GM06990 (cell line): ENCODE data around the gene FBXO42.

Experiments used
- DNase-seq: peaks from one replicate; pipeline ENCODE4 v3.0.0-alpha.2; 2011; ENCODE audit not compliant: insufficient read length; ENCODE audit errors: extremely low read depth
- H3K27me3 ChIP-seq: replicated peaks from 2 replicates; pipeline ENCODE4 v1.6.0; 2011; ENCODE audit warnings: low read length; ENCODE audit not compliant: control insufficient read depth, insufficient read depth
- H3K36me3 ChIP-seq: 2 replicates; pipeline ENCODE4 v1.5.1; 2011; ENCODE audit warnings: low read length; ENCODE audit not compliant: control insufficient read depth, insufficient read depth
- H3K4me3 ChIP-seq: replicated peaks from 2 replicates; pipeline ENCODE4 v1.5.1; 2011; ENCODE audit warnings: low read depth, mild to moderate bottlenecking, control low read depth, low read length
- CTCF ChIP-seq: IDR thresholded peaks from 2 replicates; pipeline ENCODE4 v1.5.1; 2011; ENCODE audit warnings: low read length, control low read depth, mild to moderate bottlenecking, inconsistent platforms; ENCODE audit not compliant: insufficient read depth, poor library complexity, severe bottlenecking

The FBXO42 gene

GRCh38 chr1:16244650-16245285, 107.5 kb downstream of the FBXO42 start:
- no peak for TF ChIP-seq CTCF
- Histone ChIP-seq H3K36me3 (peaks cover 3% of the 10 kb centered on the region), H3K4me3 (no peak overlapping the region), H3K27me3 (no peaks in the 10 kb centered on the region)
- DNase-seq = no peak

GRCh38 chr1:16243936-16244649, 108.2 kb downstream of the FBXO42 start:
- H3K27me3 ChIP-seq = no peaks in the 10 kb centered on the region
- no peak overlapping the region for H3K4me3 ChIP-seq
- DNase-seq = no peak
- peaks cover 3% of the 10 kb centered on the region for H3K36me3 ChIP-seq
- peak; percentile 88 for TF ChIP-seq CTCF

GRCh38 chr1:16243215-16243610, 109.1 kb downstream of the FBXO42 start:
- peaks cover 3% of the 10 kb centered on the region for H3K36me3 ChIP-seq

GRCh38 chr1:16242556-16243214, 109.6 kb downstream of the FBXO42 start:
- no peak for TF ChIP-seq CTCF
- no peaks in the 10 kb centered on the region for H3K27me3 ChIP-seq
- no peak overlapping the region for H3K4me3 ChIP-seq
- H3K36me3 ChIP-seq = peaks cover 3% of the 10 kb centered on the region
- no peak for DNase-seq

More at GRCh38 chr1:16243215-16243610, 109.1 kb downstream of the FBXO42 start:
- no peaks in the 10 kb centered on the region for H3K27me3 ChIP-seq
- H3K4me3 ChIP-seq = no peak overlapping the region
- TF ChIP-seq CTCF = no peak
- no peak for DNase-seq

- Histone ChIP-seq H3K36me3 (no peaks in the 10 kb centered on the region; the same call in 1 of the 2 replicates), H3K27me3 (no peaks in the 10 kb centered on the region), H3K4me3 (no peak overlapping the region)
- no peak for DNase-seq
- no peak for TF ChIP-seq CTCF
These were observed 111.0 kb downstream of the FBXO42 start for GRCh38 chr1:16241221-16241708.
